GM18858 (cell line): Measurements from ENCODE around the gene GPR132.
"Not testable (repeated sequence)": the region's sequence is repeated elsewhere in the genome, so short reads cannot be mapped to it uniquely, and the experiment has no call there.

Experiments used
- ATAC-seq: cut with Tn5 transposase; IDR thresholded peaks from one replicate; pipeline ENCODE4 v1.9.1; 2021; ENCODE audit not compliant: unreplicated experiment

Gene GPR132

GRCh38 chr14:105045710-105046326 is 19.4 kb downstream of the GPR132 start:
- no peak for ATAC-seq

DNA sequence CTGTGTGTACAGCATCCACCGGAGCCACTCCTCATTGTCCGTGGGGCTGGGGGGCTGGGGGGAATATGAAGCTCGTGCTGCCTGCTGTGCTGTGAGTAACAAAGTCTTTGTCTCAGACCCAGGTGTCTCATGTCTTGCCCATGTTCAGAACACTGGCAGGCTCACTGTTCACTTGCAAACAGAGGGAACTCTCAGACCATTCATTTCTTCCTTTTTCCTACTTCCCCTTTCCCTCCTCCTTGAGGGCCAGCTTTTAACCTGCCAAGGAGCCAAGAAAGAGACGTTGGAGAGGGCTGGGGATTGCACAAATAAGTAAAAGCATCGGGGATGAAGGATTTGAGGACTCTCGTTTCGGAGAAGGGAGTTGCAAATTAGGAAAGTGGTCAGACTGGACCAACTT is 21.6 kb downstream of the GPR132 start:
- no peak for ATAC-seq

DNA sequence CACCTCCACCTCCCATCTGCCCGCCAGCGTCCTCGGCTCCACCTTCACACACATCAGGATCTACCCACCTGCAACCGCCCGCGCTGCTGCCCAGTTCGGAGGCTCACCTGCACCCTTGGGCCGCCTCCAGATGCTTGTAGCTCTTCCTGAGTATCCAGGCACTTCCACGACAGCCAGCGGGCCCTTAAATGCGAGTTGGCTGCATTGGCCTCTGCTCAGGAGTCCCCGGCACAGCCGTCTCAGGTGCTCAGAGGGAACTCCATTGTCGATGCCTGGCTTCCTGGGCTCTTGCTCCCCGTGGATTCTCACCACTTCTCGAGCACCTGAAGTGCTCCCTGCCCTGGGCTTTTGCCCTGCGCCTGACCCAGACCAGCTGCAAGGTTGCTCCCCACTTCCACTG is 22.4 kb downstream of the GPR132 start:
- ATAC-seq = no peak

DNA sequence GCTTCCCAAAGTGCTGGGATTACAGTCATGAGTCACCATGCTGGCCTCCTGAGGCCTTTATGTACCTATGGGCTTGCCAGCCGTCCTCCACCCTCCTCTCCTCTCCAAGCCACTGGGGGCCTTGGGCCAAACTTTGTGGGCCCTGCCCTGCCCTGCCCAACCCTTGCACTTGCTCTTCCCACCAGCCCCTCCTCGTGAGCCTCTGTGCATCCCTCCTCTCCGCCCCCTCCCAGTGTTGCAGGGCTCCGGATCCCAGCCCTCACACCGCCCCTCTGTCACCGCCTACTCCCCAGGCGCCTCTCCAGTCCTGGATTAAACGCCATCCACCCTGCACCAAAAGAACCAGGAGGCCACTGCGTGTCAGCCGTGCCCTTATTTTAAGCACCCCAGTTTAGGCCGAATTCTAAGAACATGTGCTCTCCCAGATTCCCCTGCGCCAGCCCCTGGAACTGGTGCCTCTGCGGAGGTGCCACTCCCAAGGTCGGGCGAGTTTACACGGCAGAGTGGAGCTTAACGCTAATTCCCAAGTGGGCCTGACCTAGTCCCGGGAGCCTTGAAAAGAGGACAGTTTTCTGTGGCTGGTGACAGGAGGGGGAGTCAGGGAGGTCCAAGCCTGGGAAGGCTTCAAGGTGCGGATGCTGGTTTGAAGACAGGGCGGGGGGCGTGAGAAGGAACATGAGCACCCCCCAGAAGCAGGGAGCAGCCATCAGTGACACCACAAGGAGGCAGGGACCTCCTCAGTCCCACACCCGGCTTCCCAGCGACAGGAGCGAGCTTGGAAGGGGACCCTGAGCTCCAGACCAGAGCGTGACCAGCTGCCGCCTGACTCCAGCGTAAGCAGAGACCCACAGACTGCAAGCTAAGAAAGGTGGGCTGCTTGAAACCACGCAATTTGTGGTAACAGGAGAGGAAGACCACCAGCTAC is 23.1 kb downstream of the GPR132 start:
- ATAC-seq = no peak

- no peak for ATAC-seq
Observed at GRCh38 chr14:105039458-105040205, 25.6 kb downstream of the GPR132 start.

DNA sequence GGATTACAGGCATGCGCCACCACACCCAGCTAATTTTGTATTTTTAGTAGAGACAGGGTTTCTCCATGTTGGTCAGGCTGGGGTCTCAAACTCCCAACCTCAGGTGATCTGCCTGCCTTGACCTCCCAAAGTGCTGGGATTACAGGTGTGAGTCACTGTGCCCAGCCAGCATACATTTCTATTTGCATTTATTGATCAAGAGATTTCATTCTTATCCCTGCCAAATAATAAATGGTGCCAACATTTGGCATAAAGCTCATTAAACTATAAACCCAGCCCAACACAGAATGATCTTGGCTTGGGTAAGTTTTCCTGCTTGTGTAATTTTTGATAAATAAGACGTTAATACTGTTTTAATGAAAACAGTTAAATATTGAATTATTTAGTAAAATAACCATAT is 29.6 kb downstream of the GPR132 start:
- ATAC-seq = not testable (repeated sequence)

DNA sequence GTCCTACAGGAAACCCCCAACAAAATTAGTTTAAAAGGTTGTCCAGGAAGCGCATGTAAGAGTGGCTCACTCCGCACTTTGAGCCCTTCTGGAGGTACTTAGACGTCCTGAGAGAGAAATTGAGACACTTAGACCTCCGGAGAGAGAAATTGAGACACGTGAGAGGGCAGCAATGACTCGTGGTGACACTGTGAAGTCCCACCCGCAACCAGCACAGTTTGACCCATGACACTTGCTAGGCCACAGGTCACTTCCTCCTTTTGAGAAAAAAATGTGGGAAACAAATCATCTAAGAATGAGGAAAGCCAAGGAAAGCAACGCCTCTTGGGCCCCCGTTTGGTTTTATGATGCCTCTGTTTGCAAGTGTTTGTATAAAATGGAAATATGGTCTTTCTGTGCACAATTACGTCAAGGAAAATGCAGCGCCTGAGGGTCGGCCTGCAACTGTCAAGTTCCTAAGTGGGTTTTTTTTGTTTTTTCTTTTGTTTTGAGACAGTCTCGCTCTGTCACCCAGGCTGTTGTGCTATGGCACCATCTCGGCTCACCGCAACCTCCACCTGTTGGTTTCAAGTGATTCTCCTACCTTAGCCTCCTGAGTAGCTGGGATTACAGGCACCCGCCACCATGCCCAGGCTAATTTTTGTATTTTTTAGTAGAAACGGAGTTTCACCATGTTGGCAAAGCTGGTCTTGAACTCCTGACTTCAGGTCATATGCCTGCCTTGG is 30.8 kb downstream of the GPR132 start:
- no peak for ATAC-seq

DNA sequence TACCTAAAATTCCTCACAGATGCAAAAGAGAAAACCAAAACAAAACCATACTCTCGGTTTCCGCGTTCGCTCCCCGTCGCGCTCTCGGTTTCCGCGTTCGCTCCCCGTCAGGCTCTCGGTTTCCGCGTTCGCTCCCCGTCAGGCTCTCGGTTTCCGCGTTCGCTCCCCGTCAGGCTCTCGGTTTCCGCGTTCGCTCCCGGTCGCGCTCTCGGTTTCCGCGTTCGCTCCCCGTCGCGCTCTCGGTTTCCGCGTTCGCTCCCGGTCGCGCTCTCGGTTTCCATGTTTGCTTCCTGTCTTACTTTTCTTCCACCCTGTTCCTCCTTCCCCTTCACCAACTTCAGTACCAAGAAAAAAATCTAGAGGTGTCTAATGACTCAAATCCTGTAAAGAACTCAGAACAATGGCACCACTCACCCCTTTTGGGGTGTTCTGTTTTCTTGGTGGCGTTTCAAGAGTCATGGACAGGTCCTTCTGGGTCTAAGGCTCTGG is 31.8 kb downstream of the GPR132 start:
- not testable (repeated sequence) for ATAC-seq

GRCh38 chr14:105032451-105032901 is 32.8 kb downstream of the GPR132 start:
- not testable (repeated sequence) for ATAC-seq

GRCh38 chr14:105030836-105031396 is 34.3 kb downstream of the GPR132 start:
- ATAC-seq = no peak

GRCh38 chr14:105030194-105030593 is 35.0 kb downstream of the GPR132 start:
- ATAC-seq = no peak

DNA sequence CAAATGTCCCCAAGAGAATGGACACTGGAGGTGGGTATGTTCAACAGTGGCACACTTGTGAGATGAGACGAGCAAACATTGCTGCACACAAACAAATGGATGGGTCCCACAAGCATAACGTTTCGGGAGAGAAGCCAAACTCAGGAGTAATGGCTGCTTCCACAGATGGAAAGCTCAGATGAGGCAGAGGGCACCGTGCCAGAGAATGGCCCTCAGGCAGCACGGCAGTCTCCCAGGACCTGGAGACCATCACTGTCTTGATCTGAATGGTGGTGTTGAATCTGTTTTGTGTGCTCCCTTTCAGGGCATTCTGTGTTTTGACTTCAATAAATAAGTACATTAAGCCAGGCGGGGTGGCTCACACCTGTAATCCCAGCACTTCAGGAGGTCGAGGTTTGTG is 35.8 kb downstream of the GPR132 start:
- ATAC-seq = no peak

- ATAC-seq = no peak
Observed at GRCh38 chr14:105028251-105028927, 36.8 kb downstream of the GPR132 start.

DNA sequence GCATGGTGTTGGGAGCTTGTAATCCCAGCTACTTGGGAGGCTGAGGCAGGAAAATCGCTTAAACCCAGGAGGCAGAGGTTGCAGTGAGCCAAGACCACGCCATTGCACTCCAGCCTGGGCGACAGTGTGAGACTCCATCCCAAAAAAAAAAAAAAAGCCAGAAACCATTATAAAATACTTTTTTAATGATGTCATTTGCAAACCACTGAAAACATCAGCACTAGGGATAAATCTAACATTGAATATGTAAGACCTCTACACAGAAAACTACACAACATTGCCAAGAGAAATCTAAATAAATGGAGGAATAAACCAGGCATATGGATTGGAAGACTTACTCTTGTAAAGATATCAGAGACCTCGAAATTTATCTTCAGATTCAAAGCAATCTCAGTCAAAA is 37.5 kb downstream of the GPR132 start:
- ATAC-seq = not testable (repeated sequence)

GRCh38 chr14:105026802-105027563 is 38.2 kb downstream of the GPR132 start:
- ATAC-seq = no peak

- ATAC-seq = no peak
Observed at GRCh38 chr14:105026033-105026785, 39.0 kb downstream of the GPR132 start.

DNA sequence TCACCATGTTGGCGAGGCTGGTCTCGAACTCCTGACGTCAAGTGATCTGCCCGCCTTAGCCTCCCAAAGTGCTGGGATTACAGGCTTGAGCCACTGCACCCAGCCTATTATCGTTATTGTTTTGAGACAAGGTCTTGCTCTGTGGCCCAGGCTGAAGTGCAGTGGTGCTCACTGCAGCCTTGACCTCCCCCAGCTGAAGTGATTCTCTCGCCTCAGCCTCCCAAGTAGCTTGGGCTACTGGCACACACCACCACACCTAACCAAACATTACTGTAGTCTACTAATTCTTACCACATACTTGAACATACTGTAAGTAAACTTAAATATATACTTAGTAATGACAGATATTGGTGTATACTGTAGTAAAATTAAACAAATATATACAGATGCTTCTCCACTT is 39.8 kb downstream of the GPR132 start:
- no peak for ATAC-seq

DNA sequence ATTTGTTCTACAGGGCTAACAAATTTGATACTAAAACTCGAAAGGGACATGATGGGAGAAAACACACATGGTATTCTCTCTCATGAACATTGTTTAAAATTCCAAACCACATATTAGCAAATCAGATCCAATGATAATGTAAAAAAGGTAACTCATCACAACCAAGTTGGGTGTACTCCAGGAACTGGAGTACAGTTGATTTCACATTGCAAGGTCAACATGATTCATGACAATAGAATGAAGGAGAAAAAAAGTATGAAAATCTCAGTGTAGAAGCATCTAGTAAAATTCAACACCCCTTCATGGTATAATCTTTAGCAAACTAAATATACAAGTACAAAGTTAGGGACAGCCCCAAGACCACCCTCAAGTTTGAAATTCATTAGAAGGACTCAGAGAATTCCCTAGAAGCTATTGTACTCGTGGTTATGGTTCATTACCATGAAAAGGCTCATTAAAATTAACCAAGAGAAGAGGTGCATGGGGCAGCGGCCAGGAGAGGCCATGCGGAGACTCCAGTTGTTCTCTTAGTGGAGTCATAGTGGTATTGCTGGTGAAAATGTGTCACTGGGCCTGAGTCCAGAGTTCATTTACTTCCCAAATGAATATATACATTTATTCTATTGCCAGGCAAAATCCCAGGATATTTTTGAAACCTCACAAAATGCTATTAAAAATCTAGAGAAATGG is 41.3 kb downstream of the GPR132 start:
- no peak for ATAC-seq
